HG03565 (cell line): ENCODE measurements around the gene ADARB2.

ENCODE experiments used
- ATAC-seq: cut with Tn5 transposase; IDR thresholded peaks from one replicate; pipeline ENCODE4 v1.9.1; 2021; ENCODE audit warnings: mild to moderate bottlenecking, moderate library complexity; ENCODE audit not compliant: unreplicated experiment

The ADARB2 gene

GRCh38 chr10:1154531-1155295 lies 582.6 kb downstream of the ADARB2 start:
- ATAC-seq: no peak

GRCh38 chr10:1153805-1154351 lies 583.4 kb downstream of the ADARB2 start:
- no peak for ATAC-seq

GRCh38 chr10:1153251-1153763 lies 584.0 kb downstream of the ADARB2 start:
- no peak for ATAC-seq

- no peak for ATAC-seq
Measured at GRCh38 chr10:1152386-1153250, 584.7 kb downstream of the ADARB2 start.

GRCh38 chr10:1151076-1152033 lies 586.0 kb downstream of the ADARB2 start:
- no peak for ATAC-seq

- ATAC-seq: no peak
Measured at GRCh38 chr10:1150638-1150955, 586.7 kb downstream of the ADARB2 start.

- ATAC-seq: no peak
Measured at GRCh38 chr10:1149793-1150637, 587.3 kb downstream of the ADARB2 start.

- ATAC-seq: no peak
Measured at GRCh38 chr10:1148855-1149605, 588.3 kb downstream of the ADARB2 start.

GRCh38 chr10:1147810-1148209 lies 589.5 kb downstream of the ADARB2 start:
- ATAC-seq: no peak

GRCh38 chr10:1142596-1142995 lies 594.7 kb downstream of the ADARB2 start:
- ATAC-seq: no peak

- ATAC-seq: no peak
Measured at GRCh38 chr10:1141701-1142100, 595.6 kb downstream of the ADARB2 start.

GRCh38 chr10:1141261-1141660 lies 596.1 kb downstream of the ADARB2 start:
- ATAC-seq: no peak

- no peak for ATAC-seq
Measured at GRCh38 chr10:1138529-1138928, 598.8 kb downstream of the ADARB2 start.

DNA sequence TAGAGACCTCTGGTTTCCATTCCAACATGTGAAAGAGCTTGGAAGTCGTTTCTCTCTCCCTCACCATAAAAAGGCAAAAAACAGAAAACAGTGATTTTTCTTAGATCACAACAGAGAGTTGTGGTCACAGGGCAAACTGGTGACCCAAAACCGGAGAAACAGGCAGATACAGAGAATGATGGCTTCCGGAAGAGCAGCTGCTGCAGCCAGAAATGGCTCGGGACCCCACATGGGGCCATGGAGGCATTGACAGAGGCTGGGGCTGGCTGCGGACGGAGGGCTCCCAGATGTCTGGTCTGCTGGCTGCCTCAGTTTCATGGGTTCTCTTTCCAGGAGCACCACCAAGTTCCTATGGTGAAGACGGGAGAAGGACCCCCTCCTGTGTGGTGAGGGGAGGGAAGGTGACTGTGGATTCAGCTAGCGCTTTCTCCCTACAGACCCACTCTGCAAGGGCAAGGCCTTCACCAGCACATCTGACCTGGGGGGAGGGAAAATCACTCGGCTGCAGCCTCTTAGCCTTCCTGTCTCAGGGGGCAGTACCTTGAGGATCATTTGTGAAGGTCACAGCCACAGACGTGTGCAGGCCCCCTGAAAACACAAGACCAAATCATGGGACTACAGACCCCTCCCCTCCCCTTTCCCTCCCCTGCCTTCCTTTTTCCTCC lies 599.7 kb downstream of the ADARB2 start:
- ATAC-seq: no peak

DNA sequence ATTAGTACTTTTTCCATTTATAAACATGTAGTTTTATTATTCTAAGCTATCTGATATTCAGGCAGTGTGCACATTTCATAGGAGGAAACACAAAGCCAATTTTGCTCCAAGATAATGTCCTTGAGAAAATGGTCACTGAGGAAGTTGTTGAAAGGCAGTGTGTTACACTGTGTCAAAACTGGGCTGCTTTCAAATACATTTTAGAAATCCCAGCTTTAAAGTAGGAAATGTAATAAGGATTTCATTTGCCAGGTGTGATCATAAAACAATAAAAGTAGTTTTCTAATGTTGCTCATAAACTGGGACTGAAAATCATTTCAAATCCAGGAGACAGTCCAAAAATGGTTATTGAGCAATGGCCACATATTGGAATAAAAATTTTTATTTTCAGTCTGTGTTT lies 601.1 kb downstream of the ADARB2 start:
- no peak for ATAC-seq

DNA sequence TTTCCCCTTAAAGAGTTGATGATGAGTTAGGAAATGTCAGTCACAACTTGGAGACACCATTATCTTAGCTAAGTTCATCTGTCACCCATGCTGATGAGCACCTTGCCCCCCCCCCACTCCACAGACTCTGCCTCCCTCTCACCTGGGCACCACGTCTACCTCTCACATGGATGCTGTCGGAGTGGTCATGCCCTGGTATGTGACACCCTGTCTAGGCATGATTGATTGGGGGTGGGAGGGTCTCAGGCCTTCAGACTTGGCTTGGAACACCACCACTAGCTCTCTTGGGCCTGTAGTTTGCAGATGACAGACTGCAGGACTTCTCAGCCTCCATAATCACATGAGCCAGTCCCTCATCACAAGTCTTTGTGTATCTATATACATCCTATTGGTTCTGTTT lies 603.2 kb downstream of the ADARB2 start:
- ATAC-seq: no peak

- ATAC-seq: no peak
Measured at GRCh38 chr10:1133495-1134045, 603.8 kb downstream of the ADARB2 start.

DNA sequence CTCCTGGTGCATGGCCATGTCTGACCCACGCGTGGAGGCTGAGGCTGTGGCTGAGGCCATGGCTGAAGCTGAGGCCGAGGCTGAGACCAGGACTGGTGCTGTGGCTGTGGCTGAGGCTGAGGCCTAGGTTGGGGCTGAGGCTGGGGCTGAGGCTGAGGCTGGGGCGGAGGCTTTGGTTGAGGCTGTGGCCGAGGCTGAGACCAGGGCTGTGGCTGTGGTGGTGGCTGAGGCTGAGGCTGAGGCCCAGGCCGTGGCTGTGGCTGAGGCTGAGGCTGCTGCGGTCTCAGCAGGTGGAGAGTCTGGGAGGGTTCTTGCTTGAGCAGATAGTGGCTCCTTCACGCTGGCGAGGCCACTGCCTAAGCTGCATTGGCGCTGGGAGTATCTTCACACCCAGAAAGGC lies 604.7 kb downstream of the ADARB2 start:
- ATAC-seq: no peak
